H1 (cell line): Measurements from ENCODE around the gene RALGAPA2.

Experiments used
- POLR2A ChIP-seq, 2 experiments: IDR thresholded peaks; 1 replicate in 1 of 2; 2 replicates in 1 of 2; pipeline ENCODE4 v1.6.1; 2011; ENCODE audit warnings: low read depth in 2 of 2, low read length in 2 of 2, mild to moderate bottlenecking in 2 of 2; ENCODE audit errors: control extremely low read depth in 1 of 2
- RAD21 ChIP-seq, 2 experiments: IDR thresholded peaks in 1 of 2; conservative IDR thresholded peaks in 1 of 2; 2 replicates each; pipeline ENCODE4 v1.6.1; 2011; ENCODE audit warnings: low read depth in 2 of 2, low read length in 2 of 2, improper control_type of control experiment in 1 of 2, inconsistent platforms in 1 of 2, mild to moderate bottlenecking in 1 of 2, moderate library complexity in 1 of 2
- TF ChIP-seq, protein P1 (sequence below), 3 experiments: IDR thresholded peaks; 1 replicate in 2 of 3; 2 replicates in 1 of 3; pipeline versions ENCODE4 v1.5.1 to v1.6.1; 2011; ENCODE audit warnings: low read length in 3 of 3, mild to moderate bottlenecking in 3 of 3, inconsistent platforms in 2 of 3, low read depth in 1 of 3, moderate library complexity in 1 of 3; ENCODE audit not compliant: insufficient read depth in 1 of 3; ENCODE audit errors: control extremely low read depth in 1 of 3

DNA sequence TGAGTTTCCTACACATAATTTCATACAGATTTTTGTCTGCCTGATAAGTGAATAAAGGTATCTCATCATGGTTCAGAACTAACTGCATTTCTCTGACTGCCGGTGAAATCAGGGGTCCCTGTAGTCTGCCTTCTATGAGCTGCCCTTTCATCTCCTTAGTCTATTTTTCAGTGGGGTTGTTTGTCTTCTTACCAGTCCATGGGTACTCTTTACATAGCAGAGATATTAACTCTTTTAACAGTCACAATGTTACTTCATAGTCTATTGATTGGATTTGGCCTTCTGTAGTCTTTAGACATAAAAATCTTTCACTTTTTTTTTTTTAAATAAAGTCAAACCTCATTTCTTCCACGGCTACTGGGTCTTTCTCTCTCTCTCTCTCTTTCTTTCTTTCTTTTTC is 79.8 kb downstream of the RALGAPA2 start:
- TF ChIP-seq, protein P1, sequence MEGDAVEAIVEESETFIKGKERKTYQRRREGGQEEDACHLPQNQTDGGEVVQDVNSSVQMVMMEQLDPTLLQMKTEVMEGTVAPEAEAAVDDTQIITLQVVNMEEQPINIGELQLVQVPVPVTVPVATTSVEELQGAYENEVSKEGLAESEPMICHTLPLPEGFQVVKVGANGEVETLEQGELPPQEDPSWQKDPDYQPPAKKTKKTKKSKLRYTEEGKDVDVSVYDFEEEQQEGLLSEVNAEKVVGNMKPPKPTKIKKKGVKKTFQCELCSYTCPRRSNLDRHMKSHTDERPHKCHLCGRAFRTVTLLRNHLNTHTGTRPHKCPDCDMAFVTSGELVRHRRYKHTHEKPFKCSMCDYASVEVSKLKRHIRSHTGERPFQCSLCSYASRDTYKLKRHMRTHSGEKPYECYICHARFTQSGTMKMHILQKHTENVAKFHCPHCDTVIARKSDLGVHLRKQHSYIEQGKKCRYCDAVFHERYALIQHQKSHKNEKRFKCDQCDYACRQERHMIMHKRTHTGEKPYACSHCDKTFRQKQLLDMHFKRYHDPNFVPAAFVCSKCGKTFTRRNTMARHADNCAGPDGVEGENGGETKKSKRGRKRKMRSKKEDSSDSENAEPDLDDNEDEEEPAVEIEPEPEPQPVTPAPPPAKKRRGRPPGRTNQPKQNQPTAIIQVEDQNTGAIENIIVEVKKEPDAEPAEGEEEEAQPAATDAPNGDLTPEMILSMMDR (IDR thresholded peaks at IDR 0.05; ENCODE audit: control extremely low read depth in 1 of 3, insufficient read depth in 1 of 3, low read depth in 1 of 3, low read length in 3 of 3), result no peak
- no peak for TF ChIP-seq RAD21 (IDR thresholded peaks at IDR 0.05 in 1 of 2, conservative IDR thresholded peaks at IDR 0.05 in 1 of 2; ENCODE audit: low read depth in 2 of 2, low read length in 2 of 2)
- TF ChIP-seq POLR2A (IDR thresholded peaks at IDR 0.05; ENCODE audit: control extremely low read depth in 1 of 2, low read depth in 2 of 2, low read length in 2 of 2), result no peak
